ENCODE measurements around the gene DNAH14. TPM values are rescaled to one million over a fixed set of nuclear protein-coding genes. Genes with fewer than 3 reads are reported as not detected.
"Not testable (repeated sequence)": the region's sequence is repeated elsewhere in the genome, so short reads cannot be mapped to it uniquely, and the experiment has no call there.

DNAH14 gene
- total RNA-seq, 2 experiments from 2014 or later, result 0.32 to 0.70 TPM

DNA sequence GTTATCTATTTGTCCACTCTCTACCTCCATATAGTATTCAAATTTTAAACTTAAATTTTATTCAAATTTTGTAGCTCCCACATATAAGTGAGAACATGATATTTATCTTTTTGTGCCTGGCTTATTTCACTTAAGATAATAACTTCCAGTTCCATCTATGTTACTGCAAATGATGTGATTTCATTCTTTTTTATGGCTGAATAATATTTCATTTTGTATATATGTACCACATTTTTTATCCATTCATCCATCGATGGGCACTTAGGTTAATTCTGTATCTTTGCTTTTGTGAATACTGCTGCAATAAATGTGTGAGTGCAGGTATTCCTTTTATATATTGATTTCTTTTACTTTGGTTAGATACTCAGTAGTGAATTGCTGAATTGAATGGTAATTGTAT, 2.1 kb downstream of the DNAH14 start:
- Mint-ChIP-seq H3K27me3 (peaks cover 26% of the 10 kb centered on the region), H3K9me3 (ENCODE audit: low read depth) (peaks cover 22% of the 10 kb centered on the region), H3K36me3 (no peaks in the 10 kb centered on the region), H3K4me3 (no peak overlapping the region), H3K27ac (no peak overlapping the region), H3K4me1 (peaks cover 5% of the 10 kb centered on the region)
- no peak for DNase-seq
- CTCF ChIA-PET, result no interaction called here
- ATAC-seq, result no peak

DNA sequence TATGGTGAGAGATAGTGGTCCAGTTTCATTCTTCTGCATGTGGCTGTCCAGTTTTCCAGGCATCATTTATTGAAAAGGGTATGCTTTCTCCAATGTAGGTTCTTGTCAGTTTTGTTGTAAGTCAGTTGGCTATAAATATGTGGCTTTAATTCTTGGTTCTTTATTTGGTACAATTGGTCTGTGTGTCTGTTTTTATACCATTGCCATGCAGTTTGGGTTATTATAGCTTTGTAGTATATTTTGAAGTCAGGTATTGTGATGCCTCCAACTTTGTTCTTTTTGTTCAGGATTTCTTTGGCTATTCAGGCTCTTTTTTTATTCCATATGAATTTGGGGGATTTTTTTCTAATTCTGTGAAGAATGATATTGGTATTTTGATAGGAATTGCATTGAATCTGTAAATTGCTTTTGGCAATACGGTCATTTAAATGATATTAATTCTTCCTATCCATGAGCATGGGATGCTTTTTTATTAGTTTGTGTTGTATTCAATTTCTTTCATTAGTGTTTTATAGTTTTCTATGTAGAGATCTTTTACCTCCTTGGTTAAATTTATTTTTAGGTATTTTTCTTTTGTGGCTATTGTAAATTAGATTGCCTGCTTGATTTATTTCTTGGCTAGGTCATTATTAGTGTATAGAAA, 3.3 kb downstream of the DNAH14 start:
- peaks cover 5% of the 10 kb centered on the region for H3K4me1 Mint-ChIP-seq

DNA sequence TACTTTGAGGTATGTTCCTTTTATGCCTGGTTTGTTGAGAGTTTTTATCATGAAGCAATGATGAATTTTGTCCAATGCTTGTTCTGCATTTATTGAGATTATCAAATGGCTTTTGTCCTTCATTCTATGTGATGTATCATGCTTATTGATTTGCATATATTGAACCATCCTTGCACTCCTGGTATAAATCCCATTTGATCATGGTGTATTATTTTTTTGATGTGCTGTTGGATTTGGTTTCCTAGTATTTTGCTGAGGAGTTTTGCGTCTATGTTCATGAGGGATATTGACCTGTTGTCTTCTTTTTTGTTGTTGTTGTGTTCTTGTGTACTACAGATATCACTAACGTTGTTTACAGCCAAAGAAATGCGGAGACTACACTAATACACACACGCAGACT, 4.1 kb downstream of the DNAH14 start:
- H3K27ac Mint-ChIP-seq, result no peak overlapping the region
- peaks cover 17% of the 10 kb centered on the region for H3K27me3 Mint-ChIP-seq
- no peak overlapping the region for H3K4me3 Mint-ChIP-seq
- DNase-seq (no peak), ATAC-seq (no peak)
- H3K36me3 Mint-ChIP-seq, result no peaks in the 10 kb centered on the region
- peaks cover 22% of the 10 kb centered on the region for H3K9me3 Mint-ChIP-seq (ENCODE audit: low read depth)
- CTCF ChIA-PET, result no interaction called here
- H3K4me1 Mint-ChIP-seq, result peaks cover 5% of the 10 kb centered on the region

More for the DNA sequence above, 3.3 kb downstream of the DNAH14 start:
- Mint-ChIP-seq H3K27me3 (peaks cover 21% of the 10 kb centered on the region), H3K27ac (no peak overlapping the region), H3K36me3 (no peaks in the 10 kb centered on the region), H3K4me3 (no peak overlapping the region), H3K9me3 (ENCODE audit: low read depth) (peaks cover 22% of the 10 kb centered on the region)
- no peak for ATAC-seq
- DNase-seq, result no peak
- CTCF ChIA-PET, result no interaction called here

DNA sequence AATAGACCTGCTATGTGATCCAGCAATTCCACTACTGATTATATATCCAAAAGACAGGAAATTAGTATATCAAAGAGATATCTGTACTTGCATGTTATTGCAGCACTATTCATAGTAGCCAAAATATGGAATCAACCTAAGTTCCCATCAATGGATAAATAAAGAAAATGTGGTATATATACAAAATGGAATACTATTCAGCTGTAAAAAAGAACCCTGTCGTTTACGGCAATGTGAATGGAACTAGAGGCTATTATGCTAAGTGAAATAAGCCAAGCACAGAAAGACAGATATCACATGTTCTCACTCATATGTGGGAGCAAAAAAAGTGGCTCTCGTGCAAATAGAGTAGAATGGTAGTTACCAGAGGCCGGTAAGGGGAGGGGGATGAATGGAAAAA, 9.2 kb downstream of the DNAH14 start:
- H3K27ac Mint-ChIP-seq, result no peak overlapping the region
- CTCF ChIA-PET, result no interaction called here
- peaks cover 10% of the 10 kb centered on the region for H3K9me3 Mint-ChIP-seq (ENCODE audit: low read depth)
- DNase-seq (no peak), ATAC-seq (no peak)
- H3K27me3 Mint-ChIP-seq, result peaks cover 2% of the 10 kb centered on the region
- no peak overlapping the region for H3K4me3 Mint-ChIP-seq
- no peaks in the 10 kb centered on the region for H3K4me1 Mint-ChIP-seq
- no peaks in the 10 kb centered on the region for H3K36me3 Mint-ChIP-seq

DNA sequence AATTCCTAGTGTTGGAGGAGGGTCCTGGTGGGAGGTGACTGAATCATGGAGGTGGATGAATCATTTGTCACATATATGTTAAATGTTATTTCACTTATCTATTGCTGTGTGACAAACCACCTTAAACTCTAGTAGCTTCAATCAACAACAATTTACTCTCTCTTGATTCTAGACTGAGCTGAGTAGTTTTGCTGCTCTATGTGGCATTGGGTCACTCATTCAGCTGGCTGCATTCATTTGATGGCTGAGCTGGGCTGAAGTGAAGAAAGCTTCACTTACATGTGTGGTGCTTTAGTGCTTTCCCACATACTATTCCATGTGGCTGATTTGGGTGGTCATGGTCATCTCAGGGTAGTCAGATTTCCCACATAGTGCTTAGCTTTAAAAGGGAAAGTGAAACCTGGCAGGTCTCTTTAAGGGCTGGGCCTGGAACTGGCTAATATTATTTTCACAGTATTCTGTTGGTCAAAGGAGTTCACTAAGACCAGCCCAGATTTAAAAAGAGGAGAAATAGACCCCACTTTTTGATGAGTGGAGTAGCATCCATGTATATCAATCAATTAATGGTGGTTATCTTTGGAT, 10.5 kb downstream of the DNAH14 start:
- Mint-ChIP-seq H3K9me3 (ENCODE audit: low read depth) (peaks cover 4% of the 10 kb centered on the region), H3K27ac (no peak overlapping the region), H3K36me3 (no peaks in the 10 kb centered on the region), H3K4me3 (no peak overlapping the region), H3K4me1 (no peaks in the 10 kb centered on the region), H3K27me3 (peaks cover 2% of the 10 kb centered on the region)
- DNase-seq, result no peak
- no peak for ATAC-seq
- CTCF ChIA-PET, result no interaction called here

DNA sequence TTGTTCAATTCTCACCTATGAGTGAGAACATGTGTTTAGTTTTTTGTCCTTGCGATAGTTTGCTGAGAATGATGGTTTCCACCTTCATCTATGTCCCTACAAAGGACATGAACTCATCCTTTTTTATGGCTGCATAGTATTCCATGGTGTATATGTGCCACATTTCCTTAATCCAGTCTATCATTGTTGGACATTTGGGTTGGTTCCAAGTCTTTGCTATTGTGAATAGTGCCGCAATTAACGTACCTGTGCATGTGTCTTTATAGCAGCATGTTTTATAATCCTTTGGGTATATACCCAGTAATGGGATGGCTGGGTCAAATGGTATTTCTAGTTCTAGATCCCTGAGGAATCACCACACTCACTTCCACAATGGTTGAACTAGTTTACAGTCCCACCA, 11.3 kb downstream of the DNAH14 start:
- H3K4me1 Mint-ChIP-seq; CTCF ChIA-PET; H3K9me3 Mint-ChIP-seq (ENCODE audit: low read depth); H3K36me3 Mint-ChIP-seq; DNase-seq; ATAC-seq; H3K4me3 Mint-ChIP-seq; H3K27ac Mint-ChIP-seq; H3K27me3 Mint-ChIP-seq: not testable (repeated sequence)

DNA sequence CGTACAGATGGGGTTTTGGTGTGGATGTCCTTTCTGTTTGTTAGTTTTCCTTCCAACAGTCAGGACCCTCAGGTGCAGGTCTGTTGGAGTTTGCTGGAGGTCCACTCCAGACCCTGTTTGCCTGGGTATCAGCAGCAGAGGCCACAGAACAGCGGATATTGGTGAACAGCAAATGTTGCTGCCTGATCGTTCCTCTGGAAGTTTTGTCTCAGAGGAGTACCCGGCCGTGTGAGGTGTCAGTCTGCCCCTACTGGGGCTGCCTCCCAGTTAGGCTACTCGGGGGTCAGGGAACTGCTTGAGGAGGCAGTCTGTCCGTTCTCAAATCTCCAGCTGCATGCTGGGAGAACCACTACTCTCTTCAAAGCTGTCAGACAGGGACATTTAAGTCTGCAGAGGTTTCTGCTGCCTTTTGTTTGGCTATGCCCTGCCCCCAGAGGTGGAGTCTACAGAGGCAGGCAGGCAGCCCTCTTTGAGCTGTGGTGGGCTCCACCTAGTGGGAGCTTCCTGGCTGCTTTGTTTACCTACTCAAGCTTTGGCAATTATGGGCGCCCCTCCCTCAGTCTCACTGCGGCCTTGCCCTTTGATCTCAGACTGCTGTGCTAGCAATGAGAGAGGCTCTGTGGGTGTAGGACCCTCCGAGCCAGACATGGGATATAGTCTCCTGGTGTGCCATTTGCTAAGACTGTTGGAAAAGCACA, 16.3 kb downstream of the DNAH14 start:
- H3K4me1 Mint-ChIP-seq; H3K9me3 Mint-ChIP-seq (ENCODE audit: low read depth); DNase-seq: not testable (repeated sequence)

DNA sequence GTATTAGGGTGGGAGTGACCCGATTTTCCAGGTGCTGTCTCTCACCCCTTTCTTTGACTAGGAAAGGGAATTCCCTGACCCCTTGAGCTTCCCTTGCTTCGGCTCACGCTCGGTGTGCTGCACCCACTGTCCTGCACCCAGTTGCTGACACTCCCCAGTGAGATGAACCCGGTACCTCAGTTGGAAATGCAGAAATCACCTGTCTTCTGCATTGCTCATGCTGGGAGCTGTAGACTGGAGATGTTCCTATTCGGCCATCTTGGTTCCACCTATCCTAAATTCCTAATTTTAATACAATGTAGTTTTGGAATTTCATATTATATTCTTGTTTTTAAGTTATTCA, 16.8 kb downstream of the DNAH14 start:
- H3K4me3 Mint-ChIP-seq; ATAC-seq; H3K4me1 Mint-ChIP-seq; H3K36me3 Mint-ChIP-seq; DNase-seq; CTCF ChIA-PET; H3K9me3 Mint-ChIP-seq (ENCODE audit: low read depth); H3K27ac Mint-ChIP-seq; H3K27me3 Mint-ChIP-seq: not testable (repeated sequence)

More for the DNA sequence above, 16.3 kb downstream of the DNAH14 start:
- CTCF ChIA-PET, H3K4me3 Mint-ChIP-seq, H3K27ac Mint-ChIP-seq, ATAC-seq, H3K36me3 Mint-ChIP-seq, H3K27me3 Mint-ChIP-seq: not testable (repeated sequence)

DNA sequence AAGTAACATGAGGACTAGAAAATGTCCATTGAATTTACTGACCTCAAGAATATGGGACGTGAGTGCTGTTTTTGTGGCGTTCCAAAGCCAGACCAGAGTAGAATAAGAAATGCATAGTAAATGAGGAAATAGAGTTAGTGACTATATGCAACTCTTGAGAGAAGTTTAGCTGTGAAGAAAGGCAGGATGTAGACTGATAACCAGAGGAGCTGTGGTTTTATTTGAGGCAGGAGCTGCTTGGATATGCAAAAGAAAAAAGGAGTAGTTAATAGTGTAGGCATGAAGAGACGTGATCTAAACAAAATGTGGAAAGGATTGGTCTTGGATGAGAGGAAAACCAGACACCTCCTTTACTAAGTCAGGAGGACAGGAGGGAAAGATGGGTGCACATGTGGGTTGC, 28.2 kb downstream of the DNAH14 start:
- Mint-ChIP-seq H3K4me1 (no peaks in the 10 kb centered on the region), H3K4me3 (no peak overlapping the region), H3K27ac (no peak overlapping the region), H3K9me3 (ENCODE audit: low read depth) (no peaks in the 10 kb centered on the region), H3K27me3 (peaks cover 4% of the 10 kb centered on the region), H3K36me3 (no peaks in the 10 kb centered on the region)
- DNase-seq (no peak), ATAC-seq (no peak)
- CTCF ChIA-PET, result no interaction called here

DNA sequence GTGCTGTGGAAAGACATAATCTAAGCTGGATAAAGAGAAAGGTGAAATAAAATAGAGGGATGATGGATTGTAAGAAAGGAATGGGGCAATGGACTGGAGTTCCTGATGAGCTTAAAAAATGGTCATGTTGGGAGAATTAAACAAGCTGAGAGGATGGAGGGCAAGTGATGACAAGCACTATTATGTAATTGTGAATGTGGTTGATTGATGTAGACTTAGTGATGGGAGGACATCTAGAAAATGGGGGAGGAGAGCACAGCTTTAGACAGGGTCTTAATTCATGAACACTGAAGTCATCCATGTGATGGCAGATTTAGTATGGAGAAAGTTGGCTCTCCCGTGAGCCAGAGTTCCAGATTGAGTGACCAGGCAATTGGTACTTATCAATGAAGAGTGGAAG, 29.0 kb downstream of the DNAH14 start:
- Mint-ChIP-seq H3K36me3 (no peaks in the 10 kb centered on the region), H3K4me3 (no peak overlapping the region), H3K27me3 (peaks cover 4% of the 10 kb centered on the region), H3K9me3 (ENCODE audit: low read depth) (no peaks in the 10 kb centered on the region), H3K4me1 (no peaks in the 10 kb centered on the region), H3K27ac (no peak overlapping the region)
- ATAC-seq (no peak), DNase-seq (no peak)
- CTCF ChIA-PET, result no interaction called here

DNA sequence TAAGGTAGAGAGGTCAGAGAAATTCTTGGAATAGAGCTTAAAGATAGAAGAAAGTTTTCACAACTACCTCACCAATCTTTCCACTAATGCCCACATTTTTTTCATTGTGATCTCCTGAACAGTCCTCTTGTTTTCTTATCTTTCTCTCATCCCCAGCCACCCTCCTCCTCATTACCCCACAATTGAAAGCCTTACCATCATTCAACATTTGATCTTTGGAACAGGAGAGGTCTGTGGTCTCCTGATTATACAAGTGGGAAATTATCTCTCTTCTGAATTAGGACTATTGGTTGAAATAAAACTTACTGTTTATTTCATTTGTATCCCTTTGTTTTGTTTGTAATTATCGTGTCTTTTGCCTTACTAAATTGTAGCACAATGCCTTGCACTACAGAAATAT, 29.6 kb downstream of the DNAH14 start:
- DNase-seq, result no peak
- no peaks in the 10 kb centered on the region for H3K9me3 Mint-ChIP-seq (ENCODE audit: low read depth)
- ATAC-seq, result no peak

DNA sequence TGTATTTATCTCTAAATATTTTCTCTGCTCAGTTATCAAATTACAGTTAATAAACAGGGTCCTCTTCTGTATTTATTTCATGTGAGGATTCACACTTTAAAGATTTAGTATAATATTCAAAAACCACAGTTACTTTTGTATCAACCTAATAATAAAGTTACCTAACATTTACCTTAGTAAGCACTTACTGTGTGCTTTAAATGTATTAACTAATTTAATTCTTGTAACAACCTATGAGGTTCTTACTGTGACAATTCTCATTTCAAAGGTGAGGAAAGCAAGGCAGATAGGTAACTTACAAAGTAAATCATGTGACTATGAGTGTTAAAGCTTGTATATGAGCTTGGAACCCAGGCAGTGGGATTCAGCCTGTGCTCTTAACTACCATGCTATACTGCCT, 30.2 kb downstream of the DNAH14 start:
- no peak overlapping the region for H3K27ac Mint-ChIP-seq
- H3K4me1 Mint-ChIP-seq, result no peaks in the 10 kb centered on the region
- CTCF ChIA-PET, result no interaction called here
- peaks cover 4% of the 10 kb centered on the region for H3K27me3 Mint-ChIP-seq
- H3K4me3 Mint-ChIP-seq, result no peak overlapping the region
- H3K36me3 Mint-ChIP-seq, result no peaks in the 10 kb centered on the region
- DNase-seq, result no peak
- ATAC-seq, result no peak
- no peaks in the 10 kb centered on the region for H3K9me3 Mint-ChIP-seq (ENCODE audit: low read depth)

More for the DNA sequence above, 29.6 kb downstream of the DNAH14 start:
- Mint-ChIP-seq H3K27me3 (peaks cover 4% of the 10 kb centered on the region), H3K4me1 (no peaks in the 10 kb centered on the region), H3K36me3 (no peaks in the 10 kb centered on the region), H3K4me3 (no peak overlapping the region), H3K27ac (no peak overlapping the region)
- CTCF ChIA-PET, result no interaction called here

DNA sequence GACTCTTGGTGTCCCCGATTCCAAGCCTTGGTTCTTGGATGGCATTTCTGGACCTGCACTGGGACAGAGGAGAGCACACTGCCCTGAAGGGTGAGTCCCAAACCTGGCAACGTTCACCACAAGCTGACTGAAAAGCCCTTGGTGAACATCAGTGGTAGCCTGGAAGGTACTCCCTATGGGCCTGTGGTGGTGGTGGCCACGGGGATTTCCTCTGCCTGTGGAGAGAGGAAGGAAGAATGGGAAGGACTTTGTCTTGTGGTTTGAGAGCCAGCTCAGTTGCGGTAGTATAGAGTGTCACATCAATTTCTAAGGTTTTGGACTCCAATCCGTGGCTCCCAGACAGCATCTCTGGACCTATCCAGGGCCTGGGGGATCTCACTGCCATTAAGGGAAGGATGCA, 50.7 kb downstream of the DNAH14 start:
- Mint-ChIP-seq H3K9me3 (ENCODE audit: low read depth) (no peaks in the 10 kb centered on the region), H3K36me3 (no peaks in the 10 kb centered on the region), H3K4me3 (no peak overlapping the region), H3K4me1 (peaks cover 6% of the 10 kb centered on the region), H3K27ac (no peak overlapping the region), H3K27me3 (no peaks in the 10 kb centered on the region)
- CTCF ChIA-PET, result no interaction called here
- no peak for ATAC-seq
- DNase-seq, result no peak

DNA sequence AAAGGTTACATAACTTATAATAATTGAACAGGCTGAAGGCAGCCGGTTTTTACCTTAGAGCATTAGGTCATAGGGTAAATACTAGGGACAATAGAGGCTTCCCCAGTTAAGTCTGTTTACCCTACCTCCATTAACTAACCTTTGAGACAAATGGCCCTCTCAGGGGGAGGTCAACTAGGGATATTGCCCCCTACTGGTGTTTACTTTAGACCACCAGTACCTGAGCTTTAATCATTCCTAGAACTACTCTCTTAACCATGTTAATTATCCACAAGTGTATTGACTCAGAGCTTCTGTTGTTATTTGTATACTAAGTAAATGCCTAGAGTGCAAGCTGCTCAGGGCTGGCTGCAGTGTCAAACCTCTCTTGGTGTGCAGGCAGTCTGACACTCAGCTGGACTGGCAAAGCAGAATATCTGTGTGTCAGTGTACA, 52.5 kb downstream of the DNAH14 start:
- not testable (repeated sequence) for H3K36me3 Mint-ChIP-seq

More for the DNA sequence above, 52.5 kb downstream of the DNAH14 start:
- H3K27me3 Mint-ChIP-seq; H3K9me3 Mint-ChIP-seq (ENCODE audit: low read depth); ATAC-seq; H3K4me1 Mint-ChIP-seq; DNase-seq; H3K4me3 Mint-ChIP-seq; CTCF ChIA-PET; H3K27ac Mint-ChIP-seq: not testable (repeated sequence)
